RWPE2 (cell line): Measurements from ENCODE around the gene PHYKPL.

Experiments
- ATAC-seq: fragments of 200-7000 bp; cut with Tn5 transposase; 3 replicates; pipeline ENCODE4 v1.9.1; 2021; ENCODE audit warnings: low read depth
- DNase-seq: peaks from one replicate; pipeline ENCODE4 v3.0.0-alpha.2; 2020; ENCODE audit warnings: low spot score
- H3K27ac ChIP-seq: fragments of 450-650 bp; 2 replicates; pipeline ENCODE4 v1.5.1; 2017; ENCODE audit warnings: mild to moderate bottlenecking; ENCODE audit not compliant: poor library complexity, severe bottlenecking
- H3K27me3 ChIP-seq: fragments of 250-450 bp; sonication (Bioruptor Pico); 2 replicates; pipeline ENCODE4 v1.5.1; 2021; ENCODE audit warnings: mild to moderate bottlenecking, moderate library complexity; ENCODE audit not compliant: insufficient read depth, poor library complexity, severe bottlenecking
- H3K36me3 ChIP-seq: fragments of 250-450 bp; sonication (Bioruptor Pico); 2 replicates; pipeline ENCODE4 v1.5.1; 2020; ENCODE audit warnings: low read depth, mild to moderate bottlenecking, moderate library complexity
- H3K4me1 ChIP-seq: fragments of 250-450 bp; sonication (Bioruptor Pico); 2 replicates; pipeline ENCODE4 v1.5.1; 2021; ENCODE audit warnings: mild to moderate bottlenecking, moderate library complexity; ENCODE audit not compliant: insufficient read depth, poor library complexity, severe bottlenecking
- H3K4me3 ChIP-seq: fragments of 250-450 bp; sonication (Bioruptor Pico); 2 replicates; pipeline ENCODE4 v1.5.1; 2021; ENCODE audit warnings: mild to moderate bottlenecking, moderate library complexity; ENCODE audit not compliant: severe bottlenecking
- H3K9me3 ChIP-seq: fragments of 250-450 bp; sonication (Bioruptor Pico); 2 replicates; pipeline ENCODE4 v1.5.1; 2021; ENCODE audit warnings: mild to moderate bottlenecking, moderate library complexity; ENCODE audit not compliant: severe bottlenecking
- TF ChIP-seq, protein P1 (sequence below): fragments of 450-650 bp; IDR thresholded peaks from one replicate; pipeline ENCODE4 v1.5.1; 2017; ENCODE audit warnings: mild to moderate bottlenecking, moderate library complexity; ENCODE audit not compliant: poor library complexity, severe bottlenecking

Gene PHYKPL

DNA sequence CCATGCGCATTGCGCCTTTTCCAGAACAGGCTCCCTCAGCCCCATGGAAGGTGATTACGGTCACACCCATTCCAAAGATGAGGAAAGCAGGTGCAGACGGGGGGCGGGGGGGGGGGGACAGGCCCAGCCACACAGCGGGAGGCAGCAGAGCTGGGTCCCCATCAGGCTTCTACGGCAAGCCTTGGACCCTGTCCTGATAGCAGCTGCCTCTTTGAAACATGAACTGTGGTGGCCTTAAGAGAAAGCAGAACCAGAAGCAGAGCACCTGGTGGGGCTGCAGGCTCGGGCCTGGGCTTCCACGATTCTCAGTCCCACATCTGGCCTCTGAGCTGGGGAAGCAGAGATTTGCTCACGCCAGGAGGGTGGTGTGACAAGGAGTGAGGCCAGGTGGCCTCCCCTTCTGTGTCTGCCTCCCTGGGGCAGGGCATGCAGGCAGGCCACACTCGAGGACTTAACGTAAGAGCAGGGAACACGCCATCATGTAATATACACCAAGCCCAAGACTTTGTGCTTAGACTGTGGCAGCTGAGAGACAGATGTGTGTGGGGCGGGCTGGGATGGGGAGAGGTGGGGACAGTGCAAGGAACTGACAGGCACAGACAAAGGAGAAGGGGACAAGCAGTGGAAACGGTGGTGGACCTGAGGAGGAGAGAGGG lies 14.2 kb upstream of the PHYKPL start:
- peaks cover 4% of the 10 kb centered on the region for H3K4me1 ChIP-seq
- ATAC-seq (no peak), DNase-seq (peak; percentile 47)
- no peaks in the 10 kb centered on the region for H3K9me3 ChIP-seq
- no peaks in the 10 kb centered on the region for H3K27me3 ChIP-seq
- H3K4me3 ChIP-seq, result no peak overlapping the region
- no peaks in the 10 kb centered on the region for H3K36me3 ChIP-seq
- TF ChIP-seq, protein P1, sequence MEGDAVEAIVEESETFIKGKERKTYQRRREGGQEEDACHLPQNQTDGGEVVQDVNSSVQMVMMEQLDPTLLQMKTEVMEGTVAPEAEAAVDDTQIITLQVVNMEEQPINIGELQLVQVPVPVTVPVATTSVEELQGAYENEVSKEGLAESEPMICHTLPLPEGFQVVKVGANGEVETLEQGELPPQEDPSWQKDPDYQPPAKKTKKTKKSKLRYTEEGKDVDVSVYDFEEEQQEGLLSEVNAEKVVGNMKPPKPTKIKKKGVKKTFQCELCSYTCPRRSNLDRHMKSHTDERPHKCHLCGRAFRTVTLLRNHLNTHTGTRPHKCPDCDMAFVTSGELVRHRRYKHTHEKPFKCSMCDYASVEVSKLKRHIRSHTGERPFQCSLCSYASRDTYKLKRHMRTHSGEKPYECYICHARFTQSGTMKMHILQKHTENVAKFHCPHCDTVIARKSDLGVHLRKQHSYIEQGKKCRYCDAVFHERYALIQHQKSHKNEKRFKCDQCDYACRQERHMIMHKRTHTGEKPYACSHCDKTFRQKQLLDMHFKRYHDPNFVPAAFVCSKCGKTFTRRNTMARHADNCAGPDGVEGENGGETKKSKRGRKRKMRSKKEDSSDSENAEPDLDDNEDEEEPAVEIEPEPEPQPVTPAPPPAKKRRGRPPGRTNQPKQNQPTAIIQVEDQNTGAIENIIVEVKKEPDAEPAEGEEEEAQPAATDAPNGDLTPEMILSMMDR, result no peak
- H3K27ac ChIP-seq, result no peak overlapping the region

DNA sequence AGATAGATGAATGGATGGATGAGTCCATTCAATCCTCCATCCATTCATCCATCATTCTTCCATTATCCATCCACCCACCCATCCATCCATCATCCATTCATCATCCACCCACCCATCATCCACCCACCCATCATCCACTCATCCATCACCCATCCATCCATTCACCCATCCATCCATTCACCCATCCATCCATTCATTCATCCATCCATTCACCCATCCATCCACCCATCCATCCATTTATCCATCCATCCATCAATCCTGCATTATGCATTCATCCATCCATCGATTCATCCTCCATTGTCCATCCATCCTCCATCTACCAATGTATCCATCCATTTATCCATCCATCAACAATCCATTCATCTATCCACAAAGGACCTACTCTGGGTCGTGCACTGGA lies 12.8 kb upstream of the PHYKPL start:
- H3K4me1 ChIP-seq, result peaks cover 4% of the 10 kb centered on the region
- no peak for DNase-seq
- no peaks in the 10 kb centered on the region for H3K9me3 ChIP-seq
- no peak overlapping the region for H3K4me3 ChIP-seq
- no peak for ATAC-seq
- no peaks in the 10 kb centered on the region for H3K36me3 ChIP-seq
- TF ChIP-seq, protein P1, result no peak
- no peaks in the 10 kb centered on the region for H3K27me3 ChIP-seq
- no peak overlapping the region for H3K27ac ChIP-seq

DNA sequence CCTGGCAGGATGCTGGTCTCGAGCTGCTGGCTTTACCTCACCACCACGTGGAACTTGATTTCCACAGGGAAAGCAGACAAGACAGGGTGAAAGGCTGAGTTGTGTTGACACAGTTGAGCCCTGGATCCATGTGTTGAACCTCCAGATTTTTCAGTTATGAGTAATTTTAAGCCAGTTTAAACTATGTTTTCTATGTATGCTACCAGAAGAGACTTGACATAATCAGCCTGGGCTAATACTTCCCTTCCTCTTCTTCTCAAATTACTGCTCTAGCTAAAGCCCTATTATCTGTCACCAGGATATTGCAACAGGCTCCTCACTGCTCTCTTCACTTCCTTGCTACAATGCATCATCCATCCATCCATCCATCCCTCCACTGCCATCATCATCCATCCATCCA lies 12.0 kb upstream of the PHYKPL start:
- TF ChIP-seq, protein P1, result no peak
- Histone ChIP-seq H3K9me3 (no peaks in the 10 kb centered on the region), H3K4me3 (no peak overlapping the region), H3K4me1 (peaks cover 4% of the 10 kb centered on the region), H3K27ac (peak overlapping the region; percentile 24), H3K27me3 (no peaks in the 10 kb centered on the region), H3K36me3 (no peaks in the 10 kb centered on the region)
- ATAC-seq (peak; percentile 70), DNase-seq (no peak)

DNA sequence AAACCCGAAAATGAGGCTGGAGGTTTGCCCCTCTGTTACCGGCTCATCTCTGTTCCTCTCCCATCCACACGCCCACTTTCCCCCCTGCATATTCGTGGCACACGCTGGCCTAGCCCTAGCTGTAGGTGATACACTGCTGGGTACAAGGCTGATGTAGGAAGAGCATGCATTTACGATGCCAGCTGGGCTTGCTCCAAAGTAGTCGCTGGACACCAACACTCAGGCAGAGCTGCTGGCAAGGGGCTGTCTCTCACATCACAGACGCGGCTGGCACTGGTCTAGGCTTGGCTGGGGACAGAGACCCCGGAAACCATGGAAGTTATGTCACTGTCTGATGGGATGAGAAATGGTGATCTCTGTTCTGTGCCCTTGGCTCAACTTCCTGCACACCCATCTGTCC lies 9.8 kb upstream of the PHYKPL start:
- ATAC-seq (no peak), DNase-seq (no peak)
- Histone ChIP-seq H3K4me3 (no peak overlapping the region), H3K4me1 (peaks cover 11% of the 10 kb centered on the region), H3K36me3 (no peaks in the 10 kb centered on the region), H3K27me3 (no peaks in the 10 kb centered on the region), H3K9me3 (no peaks in the 10 kb centered on the region), H3K27ac (no peak overlapping the region)
- TF ChIP-seq, protein P1, result no peak

DNA sequence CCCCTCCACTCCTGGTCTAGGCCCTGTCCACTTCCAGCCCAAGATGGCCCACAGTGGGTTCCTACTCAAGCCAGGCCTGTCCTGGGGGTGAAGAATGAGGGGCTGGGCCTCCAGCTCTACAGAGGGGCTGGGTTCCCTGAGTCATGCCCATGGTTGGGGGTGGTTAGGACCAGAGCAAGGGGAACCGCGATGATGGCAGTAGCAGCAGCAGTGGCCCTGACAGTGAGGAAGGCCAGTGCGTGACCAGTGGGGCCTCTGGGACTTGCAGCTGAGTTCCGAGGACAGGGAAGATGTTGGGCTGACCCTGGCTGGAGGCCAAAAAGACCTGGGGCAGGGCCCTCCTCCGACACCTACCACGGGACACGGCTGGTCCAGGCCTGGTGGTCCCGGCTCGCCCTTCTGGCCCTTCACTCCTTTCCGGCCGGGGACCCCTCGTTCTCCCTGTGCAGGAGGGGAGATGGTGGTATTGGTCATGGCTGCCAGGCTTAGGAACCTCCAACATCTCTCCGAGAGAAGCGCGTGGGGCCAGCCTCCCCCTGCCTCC lies 9.2 kb upstream of the PHYKPL start:
- Histone ChIP-seq H3K4me1 (peaks cover 17% of the 10 kb centered on the region), H3K27me3 (no peaks in the 10 kb centered on the region)
- ATAC-seq, result no peak

More for the DNA sequence above, 9.2 kb upstream of the PHYKPL start:
- H3K4me3 ChIP-seq, result no peak overlapping the region
- TF ChIP-seq, protein P1, result no peak
- no peak overlapping the region for H3K27ac ChIP-seq
- no peak for DNase-seq
- no peaks in the 10 kb centered on the region for H3K36me3 ChIP-seq
- no peaks in the 10 kb centered on the region for H3K9me3 ChIP-seq
